OCI-LY7 (cell line): Measurements from ENCODE around the gene LRRFIP1. TPM values are rescaled to one million over a fixed set of nuclear protein-coding genes. Genes with fewer than 3 reads are reported as not detected.

ENCODE experiments used
- BruUV-seq: library from RNA; stranded (reverse); fragments of 400-500 nt; replicated peaks from 2 replicates; lab custom pipeline; 2021; lab: Mats Ljungman, UMichigan
- CTCF ChIA-PET: fragments of 300-600 bp; sonication (Branson Sonifier 250); formaldehyde crosslinking; loops from one replicate; lab custom pipeline; 2022; ENCODE audit warnings: antibody characterized with exemption; ENCODE audit not compliant: unreplicated experiment; lab: Charles Lee
- POLR2A ChIA-PET: fragments of 300-600 bp; sonication (Branson Sonifier 250); formaldehyde crosslinking; loops from one replicate; lab custom pipeline; 2022; ENCODE audit warnings: antibody characterized with exemption; lab: Charles Lee
- DNase-seq: peaks from one replicate; pipeline ENCODE4 v3.0.0-alpha.2; 2015; ENCODE audit warnings: low spot score
- H2AFZ ChIP-seq: fragments of 200-600 bp; sonication (generic), shearing (Covaris generic); 2 replicates; pipeline ENCODE4 v1.6.1; 2014; ENCODE audit warnings: mild to moderate bottlenecking, antibody characterized with exemption, low read length, moderate library complexity
- H3K27ac ChIP-seq: fragments of 200-600 bp; sonication (generic); 2 replicates; pipeline ENCODE4 v1.5.1; 2014; ENCODE audit warnings: mixed run types, low read depth, mild to moderate bottlenecking, moderate library complexity, low read length, inconsistent platforms; ENCODE audit not compliant: poor library complexity, severe bottlenecking
- H3K36me3 ChIP-seq: fragments of 200-600 bp; sonication (generic); 2 replicates; pipeline ENCODE4 v1.6.1; 2014; ENCODE audit warnings: mild to moderate bottlenecking, antibody characterized with exemption, low read length, moderate library complexity, mixed read lengths; ENCODE audit not compliant: insufficient read depth
- H3K4me1 ChIP-seq: fragments of 200-600 bp; sonication (generic); 2 replicates; pipeline ENCODE4 v1.5.1; 2014; ENCODE audit warnings: mild to moderate bottlenecking, low read length; ENCODE audit not compliant: insufficient read depth, poor library complexity, severe bottlenecking
- H3K4me2 ChIP-seq: fragments of 200-600 bp; sonication (generic); 2 replicates; pipeline ENCODE4 v1.6.1; 2014; ENCODE audit warnings: mild to moderate bottlenecking, low read length
- H3K4me3 ChIP-seq: fragments of 200-600 bp; sonication (generic); 2 replicates; pipeline ENCODE4 v1.5.1; 2014; ENCODE audit warnings: mild to moderate bottlenecking, low read depth, low read length; ENCODE audit not compliant: poor library complexity, severe bottlenecking
- H3K79me2 ChIP-seq: fragments of 200-600 bp; sonication (generic); 2 replicates; pipeline ENCODE4 v1.6.1; 2016; ENCODE audit warnings: low read depth, mild to moderate bottlenecking, low read length, moderate library complexity, mixed read lengths; ENCODE audit not compliant: insufficient read depth
- H3K9me2 ChIP-seq: fragments of 200-600 bp; sonication (generic); 2 replicates; pipeline ENCODE4 v1.6.1; 2016; ENCODE audit warnings: mild to moderate bottlenecking, low read length, mixed read lengths; ENCODE audit not compliant: insufficient read depth
- H3K9me3 ChIP-seq: fragments of 200-600 bp; sonication (generic); 2 replicates; pipeline ENCODE4 v1.6.1; 2014; ENCODE audit warnings: mild to moderate bottlenecking, mixed run types, low read length, mixed read lengths
- H4K20me1 ChIP-seq: fragments of 200-600 bp; sonication (generic); 2 replicates; pipeline ENCODE4 v1.6.1; 2014; ENCODE audit warnings: mild to moderate bottlenecking, antibody characterized with exemption, low read length, moderate library complexity, mixed read lengths; ENCODE audit not compliant: insufficient read depth
- EZH2phosphoT487 ChIP-seq: fragments of 200-600 bp; sonication (generic); IDR thresholded peaks from 2 replicates; pipeline ENCODE4 v1.6.1; 2018; ENCODE audit warnings: low read depth, borderline replicate concordance, mild to moderate bottlenecking, mixed run types, antibody characterized with exemption, low read length, moderate library complexity, mixed read lengths
- intact Hi-C: fragments of 100-400 bp; cut with micrococcal nuclease; formaldehyde crosslinking; loops from one replicate; pipeline ENCODE4 v1.10.0; 2022; ENCODE audit not compliant: unreplicated experiment
- total RNA-seq, 2 experiments: library from RNA; depleted of rRNA in 1 of 2; stranded (reverse); fragments of >200 nt in 1 of 2; shearing (Covaris generic) in 1 of 2; gene quantifications; 2 replicates each; pipeline ENCODE4 v1.2.3, GENCODE V29; 2014 to 2022
- TF ChIP-seq, protein P1 (sequence below): fragments of 200-600 bp; sonication (generic); conservative IDR thresholded peaks from 2 replicates; pipeline ENCODE4 v1.5.1; 2014; ENCODE audit warnings: mild to moderate bottlenecking, antibody characterized with exemption, low read length, moderate library complexity, mixed read lengths

LRRFIP1 gene
- total RNA-seq, 2 experiments from 2014 or later, result 95.7 to 216 TPM

DNA sequence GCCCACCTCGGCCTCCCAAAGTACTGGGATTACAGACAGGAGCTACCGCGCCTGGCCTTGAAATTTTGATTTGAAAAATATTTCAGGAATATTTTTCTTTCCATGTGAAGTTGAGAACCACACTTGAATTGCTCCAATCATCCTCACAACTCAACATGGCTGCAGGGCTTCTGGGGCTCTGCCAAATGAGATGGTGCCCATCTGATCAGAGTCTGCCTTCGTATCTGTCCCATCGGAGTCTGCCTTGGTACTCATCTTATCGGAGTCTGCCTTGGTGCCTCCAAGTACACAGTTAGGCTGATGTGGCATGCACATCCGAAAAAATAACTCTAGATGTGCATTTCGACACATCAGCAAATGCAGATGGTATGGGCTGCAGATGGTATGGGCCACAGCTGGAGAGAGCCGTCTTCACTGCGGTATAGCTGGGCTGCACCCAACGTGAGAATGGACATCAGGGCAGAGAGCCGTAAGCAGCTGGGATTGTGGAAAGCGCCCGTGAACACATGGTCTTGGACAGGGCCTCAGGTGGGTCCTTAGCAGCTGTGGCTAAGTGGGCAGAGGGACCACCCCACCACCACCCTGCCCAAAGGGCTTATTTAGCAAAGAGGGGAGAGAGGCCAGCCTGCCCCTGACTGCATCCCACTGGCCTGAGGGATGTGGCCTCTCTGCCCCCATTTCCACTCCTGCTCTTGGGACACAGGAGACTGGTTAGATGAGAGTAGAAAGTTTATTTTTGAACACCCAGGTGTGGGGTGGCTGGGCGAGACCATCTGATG lies 119.1 kb downstream of the LRRFIP1 start:
- Histone ChIP-seq H3K27ac (no peak overlapping the region), H3K4me2 (no peak overlapping the region), H2AFZ (no peak overlapping the region), H3K79me2 (peaks cover 24% of the 10 kb centered on the region), H3K4me3 (no peak overlapping the region), H3K9me2 (no peaks in the 10 kb centered on the region), H3K36me3 (peaks cover 81% of the 10 kb centered on the region), H3K4me1 (peaks cover 13% of the 10 kb centered on the region), H4K20me1 (no peaks in the 10 kb centered on the region), H3K9me3 (no peaks in the 10 kb centered on the region)
- intact Hi-C loops, result no loop called here
- BruUV-seq, result no TSS peak
- no peak for DNase-seq
- ChIA-PET POLR2A (interaction anchor here (0.6 to 1.5 kb wide), 8 partner anchors 8 to 89 kb away, joined by 3 to 8 read pairs (median 4); no protein-coding TSS in a partner anchor), CTCF (interaction anchor here (0.6 to 1.1 kb wide), 2 partner anchors 43 to 46 kb away, joined by 3 read pairs; no protein-coding TSS in a partner anchor)
- no peak for TF ChIP-seq EZH2phosphoT487
- TF ChIP-seq, protein P1, sequence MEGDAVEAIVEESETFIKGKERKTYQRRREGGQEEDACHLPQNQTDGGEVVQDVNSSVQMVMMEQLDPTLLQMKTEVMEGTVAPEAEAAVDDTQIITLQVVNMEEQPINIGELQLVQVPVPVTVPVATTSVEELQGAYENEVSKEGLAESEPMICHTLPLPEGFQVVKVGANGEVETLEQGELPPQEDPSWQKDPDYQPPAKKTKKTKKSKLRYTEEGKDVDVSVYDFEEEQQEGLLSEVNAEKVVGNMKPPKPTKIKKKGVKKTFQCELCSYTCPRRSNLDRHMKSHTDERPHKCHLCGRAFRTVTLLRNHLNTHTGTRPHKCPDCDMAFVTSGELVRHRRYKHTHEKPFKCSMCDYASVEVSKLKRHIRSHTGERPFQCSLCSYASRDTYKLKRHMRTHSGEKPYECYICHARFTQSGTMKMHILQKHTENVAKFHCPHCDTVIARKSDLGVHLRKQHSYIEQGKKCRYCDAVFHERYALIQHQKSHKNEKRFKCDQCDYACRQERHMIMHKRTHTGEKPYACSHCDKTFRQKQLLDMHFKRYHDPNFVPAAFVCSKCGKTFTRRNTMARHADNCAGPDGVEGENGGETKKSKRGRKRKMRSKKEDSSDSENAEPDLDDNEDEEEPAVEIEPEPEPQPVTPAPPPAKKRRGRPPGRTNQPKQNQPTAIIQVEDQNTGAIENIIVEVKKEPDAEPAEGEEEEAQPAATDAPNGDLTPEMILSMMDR, result no peak

GRCh38 chr2:237747189-237747588 lies 119.8 kb downstream of the LRRFIP1 start:
- no peak for DNase-seq
- ChIA-PET CTCF (interaction anchor here (0.6 kb wide), 1 partner anchor 46 kb away, joined by 3 read pairs; no protein-coding TSS in a partner anchor), POLR2A (interaction anchor here (0.6 to 1.5 kb wide), 5 partner anchors 9 to 89 kb away, joined by 3 to 5 read pairs (median 4); no protein-coding TSS in a partner anchor)
- Histone ChIP-seq H3K4me3 (no peak overlapping the region), H3K4me1 (peaks cover 13% of the 10 kb centered on the region), H3K9me3 (no peaks in the 10 kb centered on the region), H3K79me2 (peaks cover 19% of the 10 kb centered on the region), H3K4me2 (no peak overlapping the region), H2AFZ (no peak overlapping the region), H4K20me1 (no peaks in the 10 kb centered on the region), H3K36me3 (peaks cover 86% of the 10 kb centered on the region), H3K27ac (no peak overlapping the region), H3K9me2 (no peaks in the 10 kb centered on the region)
- intact Hi-C loops, result no loop called here
- BruUV-seq, result no TSS peak
- no peak for TF ChIP-seq EZH2phosphoT487
- TF ChIP-seq, protein P1, result no peak

DNA sequence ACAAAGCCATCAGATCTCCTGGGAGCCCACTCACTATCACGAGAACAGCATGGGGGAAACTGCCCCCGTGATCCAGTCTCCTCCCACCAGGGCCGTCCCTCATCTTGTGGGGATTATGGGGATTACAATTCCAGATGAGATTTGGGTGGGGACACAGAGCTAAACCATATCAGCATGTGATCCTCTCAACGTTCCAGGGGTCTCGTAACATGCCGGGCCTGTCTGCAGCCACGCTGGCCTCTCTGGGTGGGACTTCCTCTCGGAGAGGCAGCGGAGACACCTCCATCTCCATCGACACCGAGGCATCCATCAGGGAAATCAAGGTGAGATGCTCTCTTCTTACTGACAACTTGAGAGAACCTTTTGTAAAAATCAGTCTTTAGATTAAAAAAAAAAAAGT lies 121.6 kb downstream of the LRRFIP1 start:
- Histone ChIP-seq H3K36me3 (peaks cover 92% of the 10 kb centered on the region), H3K4me2 (no peak overlapping the region), H2AFZ (no peak overlapping the region), H4K20me1 (no peaks in the 10 kb centered on the region), H3K9me2 (no peaks in the 10 kb centered on the region), H3K4me3 (no peak overlapping the region), H3K4me1 (peaks cover 7% of the 10 kb centered on the region), H3K9me3 (no peaks in the 10 kb centered on the region), H3K27ac (no peak overlapping the region), H3K79me2 (peaks cover 15% of the 10 kb centered on the region)
- no TSS peak for BruUV-seq
- TF ChIP-seq EZH2phosphoT487, result no peak
- DNase-seq, result no peak
- ChIA-PET CTCF (no interaction called here), POLR2A (no interaction called here)
- intact Hi-C loops, result no loop called here
